ENCODE results near the gene ZBTB38. TPM values are rescaled to one million over a fixed set of nuclear protein-coding genes. Genes with fewer than 3 reads are reported as not detected.

Gene ZBTB38
- total RNA-seq, 1 donor from 2014 or later = 9.3 TPM

DNA sequence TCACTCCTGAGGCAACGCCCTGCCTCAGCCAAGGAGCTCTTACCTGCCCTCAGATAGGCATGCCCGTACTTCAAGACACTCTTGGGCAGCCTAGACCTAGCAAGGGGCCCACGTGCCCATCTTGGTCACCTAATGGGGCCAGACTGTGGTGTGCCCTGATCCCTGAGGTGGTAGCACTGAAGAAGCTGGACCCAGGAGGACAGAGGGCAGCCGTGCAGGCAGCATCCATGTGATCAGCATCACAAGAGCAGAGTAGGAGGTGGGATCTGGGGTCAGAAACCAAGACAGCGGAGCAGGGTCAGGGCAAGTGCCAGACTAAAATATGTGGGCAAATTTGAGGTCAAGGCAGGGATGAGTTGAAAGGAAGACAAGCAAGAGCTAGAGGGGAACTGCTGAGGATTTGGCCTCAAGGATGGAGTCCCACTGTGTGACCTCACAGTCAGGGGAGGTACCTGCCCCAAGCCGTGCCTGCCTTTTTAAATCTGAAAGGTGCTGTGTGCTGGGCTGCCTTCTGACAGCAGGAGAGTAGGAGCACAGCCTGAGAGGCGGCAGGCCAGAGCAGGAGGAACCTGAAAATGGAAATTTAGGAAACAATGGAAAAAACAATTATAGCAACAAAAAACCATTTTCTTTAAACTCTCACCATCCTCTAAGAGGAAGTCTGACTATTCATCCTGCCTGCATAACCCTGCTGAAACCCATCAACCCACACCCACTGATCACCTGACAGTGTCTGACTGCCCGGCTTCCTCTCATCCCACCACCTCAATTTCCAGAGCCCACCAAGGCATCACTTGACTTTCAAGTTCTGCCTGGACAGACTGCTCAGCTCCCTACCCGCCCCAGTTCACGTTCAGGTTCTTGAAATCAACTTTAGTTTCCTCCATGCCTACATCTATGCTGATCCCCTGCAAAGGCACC lies 7.3 kb downstream of the ZBTB38 start:
- H3K4me1 Mint-ChIP-seq (ENCODE audit: low read depth, unreplicated experiment) = peaks cover 9% of the 10 kb centered on the region
- no peaks in the 10 kb centered on the region for H3K36me3 Mint-ChIP-seq (ENCODE audit: unreplicated experiment)
- no peak overlapping the region for H3K4me3 Mint-ChIP-seq (ENCODE audit: unreplicated experiment)
- TF ChIP-seq, protein P1, sequence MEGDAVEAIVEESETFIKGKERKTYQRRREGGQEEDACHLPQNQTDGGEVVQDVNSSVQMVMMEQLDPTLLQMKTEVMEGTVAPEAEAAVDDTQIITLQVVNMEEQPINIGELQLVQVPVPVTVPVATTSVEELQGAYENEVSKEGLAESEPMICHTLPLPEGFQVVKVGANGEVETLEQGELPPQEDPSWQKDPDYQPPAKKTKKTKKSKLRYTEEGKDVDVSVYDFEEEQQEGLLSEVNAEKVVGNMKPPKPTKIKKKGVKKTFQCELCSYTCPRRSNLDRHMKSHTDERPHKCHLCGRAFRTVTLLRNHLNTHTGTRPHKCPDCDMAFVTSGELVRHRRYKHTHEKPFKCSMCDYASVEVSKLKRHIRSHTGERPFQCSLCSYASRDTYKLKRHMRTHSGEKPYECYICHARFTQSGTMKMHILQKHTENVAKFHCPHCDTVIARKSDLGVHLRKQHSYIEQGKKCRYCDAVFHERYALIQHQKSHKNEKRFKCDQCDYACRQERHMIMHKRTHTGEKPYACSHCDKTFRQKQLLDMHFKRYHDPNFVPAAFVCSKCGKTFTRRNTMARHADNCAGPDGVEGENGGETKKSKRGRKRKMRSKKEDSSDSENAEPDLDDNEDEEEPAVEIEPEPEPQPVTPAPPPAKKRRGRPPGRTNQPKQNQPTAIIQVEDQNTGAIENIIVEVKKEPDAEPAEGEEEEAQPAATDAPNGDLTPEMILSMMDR (IDR thresholded peaks at IDR 0.05; ENCODE audit: partially characterized antibody, unreplicated experiment) = no peak
- no peak overlapping the region for H3K27ac Mint-ChIP-seq (ENCODE audit: unreplicated experiment)
- peaks cover 7% of the 10 kb centered on the region for H3K27me3 Mint-ChIP-seq (ENCODE audit: unreplicated experiment)
- H3K9me3 Mint-ChIP-seq (ENCODE audit: unreplicated experiment) = peaks cover 3% of the 10 kb centered on the region
- DNase-seq = no peak

DNA sequence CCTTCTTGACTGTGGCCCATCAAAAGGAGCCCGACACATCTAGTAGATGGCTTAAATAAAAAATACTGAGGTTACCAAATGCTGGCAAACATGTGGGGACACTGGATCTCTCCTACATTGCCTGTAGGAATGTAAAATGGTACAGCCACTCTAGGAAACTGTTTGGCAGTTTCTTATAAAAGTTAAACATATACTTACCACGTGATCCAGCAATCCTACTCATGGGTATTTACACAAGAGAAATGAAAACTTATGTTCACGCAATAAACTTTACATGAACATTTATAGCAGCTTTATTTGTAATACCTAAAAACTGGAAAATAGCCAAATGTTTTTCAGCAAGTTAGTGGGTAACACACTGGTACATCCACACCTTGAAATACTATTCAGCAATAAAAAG lies 9.1 kb downstream of the ZBTB38 start:
- H3K27me3 Mint-ChIP-seq (ENCODE audit: unreplicated experiment) = peaks cover 5% of the 10 kb centered on the region
- no peak overlapping the region for H3K27ac Mint-ChIP-seq (ENCODE audit: unreplicated experiment)
- TF ChIP-seq, protein P1 (IDR thresholded peaks at IDR 0.05; ENCODE audit: partially characterized antibody, unreplicated experiment) = no peak
- peaks cover 9% of the 10 kb centered on the region for H3K4me1 Mint-ChIP-seq (ENCODE audit: low read depth, unreplicated experiment)
- no peak overlapping the region for H3K4me3 Mint-ChIP-seq (ENCODE audit: unreplicated experiment)
- H3K9me3 Mint-ChIP-seq (ENCODE audit: unreplicated experiment) = peaks cover 3% of the 10 kb centered on the region
- no peak for DNase-seq
- no peaks in the 10 kb centered on the region for H3K36me3 Mint-ChIP-seq (ENCODE audit: unreplicated experiment)

- H3K36me3 Mint-ChIP-seq (ENCODE audit: unreplicated experiment) = no peaks in the 10 kb centered on the region
- TF ChIP-seq, protein P1 (IDR thresholded peaks at IDR 0.05; ENCODE audit: partially characterized antibody, unreplicated experiment) = no peak
- H3K27me3 Mint-ChIP-seq (ENCODE audit: unreplicated experiment) = peaks cover 5% of the 10 kb centered on the region
- no peak for DNase-seq
- H3K4me1 Mint-ChIP-seq (ENCODE audit: low read depth, unreplicated experiment) = no peaks in the 10 kb centered on the region
- H3K27ac Mint-ChIP-seq (ENCODE audit: unreplicated experiment) = no peak overlapping the region
- peaks cover 3% of the 10 kb centered on the region for H3K9me3 Mint-ChIP-seq (ENCODE audit: unreplicated experiment)
- H3K4me3 Mint-ChIP-seq (ENCODE audit: unreplicated experiment) = no peak overlapping the region
These were observed 10.3 kb downstream of the ZBTB38 start for GRCh38 chr3:141378556-141378955.

DNA sequence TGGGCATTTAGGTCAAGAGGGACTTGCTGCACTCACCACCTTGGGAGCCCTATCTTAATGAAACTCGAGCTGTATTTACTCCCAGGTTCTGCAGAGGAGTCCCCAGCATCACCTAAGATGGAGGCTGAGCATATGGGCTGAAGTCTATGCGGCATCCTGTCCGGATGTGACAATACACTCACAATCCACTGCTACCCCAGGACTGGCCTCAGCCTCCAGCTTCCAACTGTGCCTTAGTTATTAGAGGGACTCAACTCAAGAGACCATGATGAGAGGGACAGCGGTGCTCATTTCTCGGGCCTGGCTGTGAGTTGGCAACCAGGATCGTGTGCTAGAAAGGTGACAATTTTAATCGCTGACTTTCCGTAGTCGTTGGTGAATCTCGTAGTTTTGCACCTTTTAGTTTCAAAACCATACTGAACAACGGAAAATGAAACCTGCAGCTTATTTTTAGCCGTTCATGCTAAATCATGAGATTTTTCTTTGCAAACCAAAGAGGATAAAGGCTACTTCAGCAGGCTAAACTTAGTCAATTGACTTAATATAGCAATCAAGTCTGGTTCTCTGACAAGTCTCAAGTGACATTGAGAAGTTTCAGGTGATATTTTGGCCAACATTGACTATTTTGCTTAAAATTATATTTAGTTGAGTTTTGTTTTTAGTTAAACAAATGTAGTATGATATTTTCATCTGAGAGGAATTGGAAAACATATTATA lies 11.1 kb downstream of the ZBTB38 start:
- no peak for DNase-seq
- TF ChIP-seq, protein P1 (IDR thresholded peaks at IDR 0.05; ENCODE audit: partially characterized antibody, unreplicated experiment) = no peak
- H3K27ac Mint-ChIP-seq (ENCODE audit: unreplicated experiment) = no peak overlapping the region
- H3K9me3 Mint-ChIP-seq (ENCODE audit: unreplicated experiment) = peaks cover 3% of the 10 kb centered on the region
- H3K4me1 Mint-ChIP-seq (ENCODE audit: low read depth, unreplicated experiment) = peaks cover 3% of the 10 kb centered on the region
- H3K4me3 Mint-ChIP-seq (ENCODE audit: unreplicated experiment) = no peak overlapping the region
- peaks cover 5% of the 10 kb centered on the region for H3K27me3 Mint-ChIP-seq (ENCODE audit: unreplicated experiment)
- no peaks in the 10 kb centered on the region for H3K36me3 Mint-ChIP-seq (ENCODE audit: unreplicated experiment)
